BE2C (cell line): ENCODE data around the gene SPO11.

ENCODE experiments used
- DNase-seq: peaks from one replicate; pipeline ENCODE4 v3.0.0-alpha.2; 2020
- H3K27me3 ChIP-seq: fragments of 250-450 bp; sonication (Bioruptor Pico); 2 replicates; pipeline ENCODE4 v1.5.1; 2020; ENCODE audit warnings: mild to moderate bottlenecking
- H3K36me3 ChIP-seq: fragments of 250-450 bp; sonication (Bioruptor Pico); 2 replicates; pipeline ENCODE4 v1.5.1; 2020; ENCODE audit warnings: mild to moderate bottlenecking
- H3K4me1 ChIP-seq: fragments of 250-450 bp; sonication (Bioruptor Pico); 2 replicates; pipeline ENCODE4 v1.5.1; 2020
- H3K4me3 ChIP-seq: 2 replicates; pipeline ENCODE4 v1.5.1; 2011; ENCODE audit warnings: low read depth, low read length
- H3K9me3 ChIP-seq: fragments of 250-450 bp; sonication (Bioruptor Pico); 2 replicates; pipeline ENCODE4 v1.5.1; 2020
- CTCF ChIP-seq: IDR thresholded peaks from 2 replicates; pipeline ENCODE4 v1.5.1; 2012; ENCODE audit warnings: mild to moderate bottlenecking, low read depth, low read length

SPO11 gene

GRCh38 chr20:57301026-57301425, 28.6 kb upstream of the SPO11 start:
- Histone ChIP-seq H3K36me3 (no peaks in the 10 kb centered on the region), H3K9me3 (no peaks in the 10 kb centered on the region), H3K4me3 (no peak overlapping the region), H3K4me1 (no peaks in the 10 kb centered on the region), H3K27me3 (0 out of 2 replicates have a peak, but pooled peaks cover 11% of the 10 kb centered on the region)
- TF ChIP-seq CTCF, result no peak
- no peak for DNase-seq

GRCh38 chr20:57306747-57307146, 22.9 kb upstream of the SPO11 start:
- DNase-seq, result no peak
- Histone ChIP-seq H3K4me1 (no peaks in the 10 kb centered on the region), H3K9me3 (no peaks in the 10 kb centered on the region), H3K27me3 (peaks cover 8% of the 10 kb centered on the region; the same call in 1 of the 2 replicates), H3K4me3 (no peak overlapping the region), H3K36me3 (no peaks in the 10 kb centered on the region)
- no peak for TF ChIP-seq CTCF

- Histone ChIP-seq H3K36me3 (no peaks in the 10 kb centered on the region), H3K9me3 (no peaks in the 10 kb centered on the region), H3K27me3 (peaks cover 13% of the 10 kb centered on the region), H3K4me1 (no peaks in the 10 kb centered on the region), H3K4me3 (no peak overlapping the region)
- no peak for DNase-seq
- TF ChIP-seq CTCF, result no peak
Observed at GRCh38 chr20:57308451-57309271, 20.9 kb upstream of the SPO11 start.

- H3K9me3 ChIP-seq, result no peaks in the 10 kb centered on the region
- H3K27me3 ChIP-seq, result peaks cover 14% of the 10 kb centered on the region
- TF ChIP-seq CTCF, result no peak
- no peaks in the 10 kb centered on the region for H3K4me1 ChIP-seq
- H3K4me3 ChIP-seq, result no peak overlapping the region
- no peak for DNase-seq
- H3K36me3 ChIP-seq, result no peaks in the 10 kb centered on the region
Observed at GRCh38 chr20:57309544-57310115, 20.0 kb upstream of the SPO11 start.

GRCh38 chr20:57310821-57311514, 18.6 kb upstream of the SPO11 start:
- TF ChIP-seq CTCF, result no peak
- Histone ChIP-seq H3K4me3 (no peak overlapping the region), H3K27me3 (peaks cover 12% of the 10 kb centered on the region), H3K4me1 (no peaks in the 10 kb centered on the region), H3K36me3 (no peaks in the 10 kb centered on the region), H3K9me3 (no peaks in the 10 kb centered on the region)
- DNase-seq, result no peak

- no peaks in the 10 kb centered on the region for H3K9me3 ChIP-seq
- TF ChIP-seq CTCF, result no peak
- no peaks in the 10 kb centered on the region for H3K4me1 ChIP-seq
- H3K4me3 ChIP-seq, result no peak overlapping the region
- H3K36me3 ChIP-seq, result no peaks in the 10 kb centered on the region
- DNase-seq, result no peak
- H3K27me3 ChIP-seq, result peaks cover 9% of the 10 kb centered on the region
Observed at GRCh38 chr20:57312138-57312537, 17.5 kb upstream of the SPO11 start.
